GM21360 (cell line): ENCODE results near the gene PCP4L1.
"Not testable (repeated sequence)": the region's sequence is repeated elsewhere in the genome, so short reads cannot be mapped to it uniquely, and the experiment has no call there.

ENCODE experiments used
- ATAC-seq: cut with Tn5 transposase; IDR thresholded peaks from one replicate; pipeline ENCODE4 v1.9.1; 2021; ENCODE audit warnings: mild to moderate bottlenecking, moderate library complexity; ENCODE audit not compliant: unreplicated experiment

Gene PCP4L1

GRCh38 chr1:161227196-161227871 lies 31.2 kb upstream of the PCP4L1 start:
- ATAC-seq: peak; percentile 38

GRCh38 chr1:161228032-161228431 lies 30.5 kb upstream of the PCP4L1 start:
- no peak for ATAC-seq

GRCh38 chr1:161229896-161230295 lies 28.6 kb upstream of the PCP4L1 start:
- no peak for ATAC-seq

GRCh38 chr1:161230762-161231161 lies 27.8 kb upstream of the PCP4L1 start:
- no peak for ATAC-seq

- ATAC-seq: no peak
These were observed 25.4 kb upstream of the PCP4L1 start for GRCh38 chr1:161233102-161233501.

GRCh38 chr1:161235957-161236775 lies 22.4 kb upstream of the PCP4L1 start:
- ATAC-seq: no peak

- ATAC-seq: no peak
These were observed 20.5 kb upstream of the PCP4L1 start, which contains the start of gene NR1I3 for GRCh38 chr1:161238039-161238473. Gene NR1I3 (minus strand): TSS chr1:161238203. CDS start chr1:161236565, 1,638 bp downstream.

GRCh38 chr1:161241682-161242081 lies 16.9 kb upstream of the PCP4L1 start:
- no peak for ATAC-seq

- ATAC-seq: no peak
These were observed 16.2 kb upstream of the PCP4L1 start for GRCh38 chr1:161242313-161242712.

GRCh38 chr1:161244888-161245287 lies 13.7 kb upstream of the PCP4L1 start:
- no peak for ATAC-seq

GRCh38 chr1:161250100-161250499 lies 8.4 kb upstream of the PCP4L1 start:
- ATAC-seq: not testable (repeated sequence)

- no peak for ATAC-seq
These were observed 7.7 kb upstream of the PCP4L1 start for GRCh38 chr1:161250829-161251228.

GRCh38 chr1:161251579-161251978 lies 7.0 kb upstream of the PCP4L1 start:
- ATAC-seq: no peak

- not testable (repeated sequence) for ATAC-seq
These were observed 3.2 kb upstream of the PCP4L1 start for GRCh38 chr1:161255302-161255701.

GRCh38 chr1:161255955-161256520 lies 2.5 kb upstream of the PCP4L1 start:
- not testable (repeated sequence) for ATAC-seq

- not testable (repeated sequence) for ATAC-seq
These were observed 1.4 kb upstream of the PCP4L1 start for GRCh38 chr1:161257109-161257508.

GRCh38 chr1:161259345-161259702 lies 779 bp downstream of the PCP4L1 start:
- ATAC-seq: no peak

GRCh38 chr1:161259765-161260164 lies 1.2 kb downstream of the PCP4L1 start:
- ATAC-seq: no peak

- ATAC-seq: no peak
These were observed 2.1 kb downstream of the PCP4L1 start for GRCh38 chr1:161260376-161261260.

GRCh38 chr1:161261261-161262235 lies 3.0 kb downstream of the PCP4L1 start:
- ATAC-seq: no peak
